SU-DHL-6 (cell line): Measurements from ENCODE around the gene INPP5B.

Experiments used
- H2AFZ ChIP-seq: fragments of 200-600 bp; sonication (generic); 2 replicates; pipeline ENCODE4 v1.6.1; 2014; ENCODE audit warnings: low read depth, mild to moderate bottlenecking, moderate library complexity, mixed read lengths, antibody characterized with exemption, low read length; ENCODE audit not compliant: severe bottlenecking
- H3F3A ChIP-seq: fragments of 200-600 bp; shearing (Covaris generic); 2 replicates; pipeline ENCODE4 v1.6.0; 2016; ENCODE audit warnings: antibody characterized with exemption, mild to moderate bottlenecking; ENCODE audit not compliant: insufficient read depth
- H3K27ac ChIP-seq: fragments of 200-600 bp; sonication (generic); 2 replicates; pipeline ENCODE4 v1.5.1; 2016; ENCODE audit warnings: low read depth, mild to moderate bottlenecking, low read length, moderate library complexity, mixed read lengths
- H3K27me3 ChIP-seq: fragments of 200-600 bp; sonication (generic), shearing (Covaris generic); 2 replicates; pipeline ENCODE4 v1.6.0; 2014; ENCODE audit warnings: mild to moderate bottlenecking, low read length
- H3K36me3 ChIP-seq: fragments of 200-600 bp; sonication (generic); 2 replicates; pipeline ENCODE4 v1.6.1; 2014; ENCODE audit warnings: mild to moderate bottlenecking, low read length, mixed read lengths
- H3K4me2 ChIP-seq: fragments of 300-600, 200-600 bp; shearing (Covaris generic), sonication (generic); 2 replicates; pipeline ENCODE4 v1.6.0; 2014; ENCODE audit warnings: low read length, low read depth, mild to moderate bottlenecking; ENCODE audit not compliant: poor library complexity, severe bottlenecking
- H3K4me3 ChIP-seq: fragments of 200-600 bp; sonication (generic); 2 replicates; pipeline ENCODE4 v1.5.1; 2014; ENCODE audit warnings: antibody characterized with exemption, low read length, mild to moderate bottlenecking, mixed read lengths; ENCODE audit not compliant: insufficient read depth, poor library complexity, severe bottlenecking
- H3K79me2 ChIP-seq: fragments of 200-600 bp; sonication (generic); 2 replicates; pipeline ENCODE4 v1.6.1; 2014; ENCODE audit warnings: mild to moderate bottlenecking, low read length, moderate library complexity; ENCODE audit not compliant: insufficient read depth
- H3K9ac ChIP-seq: fragments of 200-600 bp; sonication (generic); 2 replicates; pipeline ENCODE4 v1.7.0; 2014; ENCODE audit warnings: mild to moderate bottlenecking, low read length
- H3K9me2 ChIP-seq: fragments of 200-600 bp; sonication (generic); replicated peaks from 2 replicates; pipeline ENCODE4 v1.6.1; 2014; ENCODE audit warnings: low read length; ENCODE audit not compliant: insufficient read depth
- H3K9me3 ChIP-seq: fragments of 200-600 bp; sonication (generic); 2 replicates; pipeline ENCODE4 v1.6.1; 2014; ENCODE audit warnings: low read length, mixed read lengths; ENCODE audit not compliant: insufficient read depth
- H4K20me1 ChIP-seq: fragments of 200-600 bp; sonication (generic); 2 replicates; pipeline ENCODE4 v1.6.1; 2014; ENCODE audit warnings: low read depth, mild to moderate bottlenecking, antibody characterized with exemption, low read length, moderate library complexity, mixed read lengths
- EZH2phosphoT487 ChIP-seq: fragments of 200-600 bp; sonication (generic), shearing (Covaris generic); conservative IDR thresholded peaks from 2 replicates; pipeline ENCODE4 v1.6.1; 2018; ENCODE audit warnings: mild to moderate bottlenecking, antibody characterized with exemption, low read length, moderate library complexity, mixed read lengths
- TF ChIP-seq, protein P1 (sequence below): fragments of 200-600 bp; sonication (generic); IDR thresholded peaks from one replicate; pipeline ENCODE4 v1.5.1; 2017; ENCODE audit warnings: antibody characterized with exemption, mild to moderate bottlenecking, low read length, moderate library complexity; ENCODE audit not compliant: insufficient read depth, poor library complexity, severe bottlenecking

INPP5B gene

DNA sequence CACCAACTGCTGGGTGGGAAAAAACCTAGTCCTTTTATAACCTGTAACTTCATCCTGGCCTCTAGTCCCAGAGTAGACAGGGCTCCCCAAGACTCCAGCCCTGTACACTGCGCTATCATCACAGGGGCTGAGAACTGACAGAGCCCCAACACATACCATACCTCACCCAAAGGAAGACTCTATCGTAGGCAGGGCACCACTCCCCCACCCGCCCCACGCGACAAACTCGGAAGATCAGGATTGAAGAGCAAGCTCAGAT lies 15.8 kb downstream of the INPP5B start:
- Histone ChIP-seq H3K36me3 (no peaks in the 10 kb centered on the region), H3K4me2 (peak overlapping the region; percentile 92), H3K27ac (peak overlapping the region; percentile 72), H3K9ac (peak overlapping the region; percentile 82), H3K4me3 (peak overlapping the region; percentile 68), H4K20me1 (no peaks in the 10 kb centered on the region), H3K9me3 (no peaks in the 10 kb centered on the region), H2AFZ (no peak overlapping the region), H3F3A (peaks cover 21% of the 10 kb centered on the region), H3K79me2 (peaks cover 52% of the 10 kb centered on the region), H3K9me2 (no peaks in the 10 kb centered on the region), H3K27me3 (no peaks in the 10 kb centered on the region)
- TF ChIP-seq, protein P1, sequence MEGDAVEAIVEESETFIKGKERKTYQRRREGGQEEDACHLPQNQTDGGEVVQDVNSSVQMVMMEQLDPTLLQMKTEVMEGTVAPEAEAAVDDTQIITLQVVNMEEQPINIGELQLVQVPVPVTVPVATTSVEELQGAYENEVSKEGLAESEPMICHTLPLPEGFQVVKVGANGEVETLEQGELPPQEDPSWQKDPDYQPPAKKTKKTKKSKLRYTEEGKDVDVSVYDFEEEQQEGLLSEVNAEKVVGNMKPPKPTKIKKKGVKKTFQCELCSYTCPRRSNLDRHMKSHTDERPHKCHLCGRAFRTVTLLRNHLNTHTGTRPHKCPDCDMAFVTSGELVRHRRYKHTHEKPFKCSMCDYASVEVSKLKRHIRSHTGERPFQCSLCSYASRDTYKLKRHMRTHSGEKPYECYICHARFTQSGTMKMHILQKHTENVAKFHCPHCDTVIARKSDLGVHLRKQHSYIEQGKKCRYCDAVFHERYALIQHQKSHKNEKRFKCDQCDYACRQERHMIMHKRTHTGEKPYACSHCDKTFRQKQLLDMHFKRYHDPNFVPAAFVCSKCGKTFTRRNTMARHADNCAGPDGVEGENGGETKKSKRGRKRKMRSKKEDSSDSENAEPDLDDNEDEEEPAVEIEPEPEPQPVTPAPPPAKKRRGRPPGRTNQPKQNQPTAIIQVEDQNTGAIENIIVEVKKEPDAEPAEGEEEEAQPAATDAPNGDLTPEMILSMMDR: no peak
- no peak for TF ChIP-seq EZH2phosphoT487

DNA sequence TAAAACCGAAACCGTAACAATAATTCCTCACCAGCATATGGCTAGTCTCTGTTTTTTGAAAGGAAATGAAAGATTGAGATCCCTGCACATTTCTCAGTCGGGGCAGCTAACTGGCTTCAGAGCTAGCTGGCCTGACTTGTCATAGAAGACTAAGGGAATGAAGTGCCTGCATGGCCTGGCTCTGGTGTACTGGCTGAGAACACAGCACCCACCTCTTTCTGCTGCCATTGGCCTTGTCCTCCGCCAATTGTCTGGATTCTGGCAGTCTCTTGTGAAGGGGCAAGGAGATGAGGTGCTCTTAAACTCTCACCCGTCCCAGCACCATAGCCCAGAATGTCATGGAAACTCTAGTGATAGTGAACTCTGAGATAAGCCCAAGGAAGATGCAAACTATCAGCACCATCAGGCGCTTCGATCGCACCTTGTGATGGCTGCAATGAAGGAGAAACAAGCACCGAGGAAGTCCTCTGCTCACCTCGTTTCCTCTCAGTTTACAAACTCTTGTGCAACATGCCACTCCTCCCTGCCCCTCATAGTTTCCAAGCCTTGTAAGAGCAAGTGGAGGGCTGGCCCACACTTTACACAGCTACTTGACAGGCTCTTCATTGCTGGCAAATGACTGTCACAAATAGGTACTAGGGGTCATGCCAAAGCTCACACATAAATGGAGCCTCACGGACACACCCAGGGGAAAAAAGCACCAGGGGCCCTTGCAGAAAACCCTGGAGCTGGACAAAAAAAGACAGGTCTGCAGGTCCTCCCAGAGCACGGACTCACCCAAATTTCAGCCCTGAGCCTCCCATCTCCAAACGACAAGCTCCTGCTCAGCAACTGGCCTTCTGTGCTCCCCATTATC lies 16.4 kb downstream of the INPP5B start:
- Histone ChIP-seq H2AFZ (no peak overlapping the region), H4K20me1 (no peaks in the 10 kb centered on the region), H3K27me3 (no peaks in the 10 kb centered on the region), H3K9ac (peak overlapping the region; percentile 82), H3K79me2 (peaks cover 55% of the 10 kb centered on the region), H3K4me2 (peak overlapping the region; percentile 92), H3K9me3 (no peaks in the 10 kb centered on the region), H3K9me2 (no peaks in the 10 kb centered on the region), H3K27ac (peak overlapping the region; percentile 72), H3K36me3 (no peaks in the 10 kb centered on the region), H3K4me3 (peak overlapping the region; percentile 68), H3F3A (peaks cover 27% of the 10 kb centered on the region)
- TF ChIP-seq, protein P1: no peak
- no peak for TF ChIP-seq EZH2phosphoT487

DNA sequence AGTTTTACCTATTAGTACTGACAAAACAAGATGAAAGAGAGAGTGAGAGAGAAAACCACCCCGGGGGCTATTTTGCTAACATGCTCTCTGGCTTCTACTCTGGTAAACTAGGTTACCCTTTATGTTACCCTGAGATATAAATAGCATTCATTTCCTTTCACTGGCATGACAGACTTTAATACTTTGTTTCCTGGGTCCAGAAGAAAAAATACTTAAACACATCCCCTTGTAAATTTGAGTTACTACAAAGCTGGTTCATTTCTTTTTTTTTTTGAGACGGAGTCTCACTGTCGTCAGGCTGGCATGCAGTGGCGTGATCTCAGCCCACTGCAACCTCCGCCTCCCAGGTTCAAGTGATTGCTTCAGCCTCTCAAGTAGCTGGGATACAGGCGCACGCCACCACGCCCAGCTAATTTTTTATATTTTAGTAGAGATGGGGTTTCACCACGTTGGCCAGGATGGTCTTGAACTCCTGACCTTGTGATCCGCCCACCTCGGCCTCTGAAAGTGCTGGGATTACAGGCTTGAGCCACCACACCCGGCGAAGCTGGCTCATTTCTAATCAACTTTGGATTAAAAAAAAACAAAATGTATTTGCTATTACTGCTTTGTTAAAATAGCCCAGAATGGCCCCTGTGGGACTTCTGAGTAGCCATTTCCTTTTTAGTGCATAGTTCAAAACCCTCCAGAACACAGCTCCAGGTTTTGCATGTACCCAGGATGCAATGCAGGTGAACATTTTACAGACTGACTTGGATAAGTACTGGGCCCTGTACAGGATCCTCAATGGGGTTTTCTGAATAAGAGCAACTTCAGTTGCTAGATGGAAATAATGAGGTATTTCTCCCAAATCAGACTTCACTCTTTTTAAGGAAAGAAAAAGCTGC lies 20.6 kb downstream of the INPP5B start:
- Histone ChIP-seq H3K27me3 (no peaks in the 10 kb centered on the region), H3K27ac (peak overlapping the region; percentile 99), H3K4me3 (peak overlapping the region; percentile 40)

More for the DNA sequence above, 20.6 kb downstream of the INPP5B start:
- no peak for TF ChIP-seq EZH2phosphoT487
- TF ChIP-seq, protein P1: no peak
- H3K4me2 ChIP-seq: peak overlapping the region; percentile 98
- H3K9ac ChIP-seq: peak overlapping the region; percentile 63
- H3K9me2 ChIP-seq: no peaks in the 10 kb centered on the region
- H3K79me2 ChIP-seq: peaks cover 85% of the 10 kb centered on the region
- H3K9me3 ChIP-seq: no peaks in the 10 kb centered on the region
- no peak overlapping the region for H2AFZ ChIP-seq
- H3F3A ChIP-seq: peaks cover 54% of the 10 kb centered on the region
- no peaks in the 10 kb centered on the region for H4K20me1 ChIP-seq
- H3K36me3 ChIP-seq: no peaks in the 10 kb centered on the region
